Uterus (tissue), 4 donors: Measurements from ENCODE around the gene GALNT14. TPM values are rescaled to one million over a fixed set of nuclear protein-coding genes. Genes with fewer than 3 reads are reported as not detected.

Experiments used
- DNase-seq, 2 donors: peaks; one replicate each; pipeline ENCODE4 v3.0.0-alpha.2; 2019 to 2020
- H3K27ac ChIP-seq, 2 donors: fragments of 200-600 bp; sonication (generic); 1 replicate in 1 of 2; 2 replicates in 1 of 2; pipeline ENCODE4 v1.5.1; 2016 to 2018
- H3K27me3 ChIP-seq, 2 donors: fragments of 200-600 bp; sonication (generic); one replicate each; pipeline ENCODE4 v1.5.1; 2018 to 2019; ENCODE audit warnings: control low read depth in 1 of 2
- H3K36me3 ChIP-seq, 2 donors: fragments of 200-600 bp; sonication (generic); one replicate each; pipeline ENCODE4 v1.5.1; 2019; ENCODE audit warnings: control low read depth in 1 of 2
- H3K4me1 ChIP-seq, 2 donors: fragments of 200-600 bp; sonication (generic); one replicate each; pipeline ENCODE4 v1.5.1; 2018 to 2019; ENCODE audit warnings: control low read depth in 1 of 2
- H3K4me3 ChIP-seq, 2 donors: fragments of 200-600 bp; sonication (generic); 1 replicate in 1 of 2; 2 replicates in 1 of 2; pipeline ENCODE4 v1.5.1; 2018 to 2019; ENCODE audit warnings: mild to moderate bottlenecking in 1 of 2
- H3K9me3 ChIP-seq, 2 donors: fragments of 200-600 bp; sonication (generic); one replicate each; pipeline ENCODE4 v1.5.1; 2019; ENCODE audit warnings: control low read depth in 1 of 2
- POLR2A ChIP-seq, 2 donors: fragments of 450-650 bp; IDR thresholded peaks; one replicate each; pipeline ENCODE4 v1.6.1; 2016; ENCODE audit warnings: antibody characterized with exemption in 2 of 2, mild to moderate bottlenecking in 1 of 2, moderate library complexity in 1 of 2
- intact Hi-C: fragments of 100-400 bp; cut with DNase I; formaldehyde crosslinking; loops from one replicate; pipeline ENCODE4 v1.15.1; 2023; ENCODE audit warnings: low total_unique reads
- total RNA-seq, 4 donors: library from RNA; depleted of rRNA in 3 of 4; stranded (reverse); fragments of >200 nt in 3 of 4; gene quantifications; one replicate each; pipeline versions ENCODE4 v1.1.0 to v1.2.4, GENCODE V29; 2014 to 2023
- TF ChIP-seq, protein P1 (sequence below), 4 experiments: fragments of 200-600 bp in 2 of 4; fragments of 450-650 bp in 2 of 4; sonication (generic) in 2 of 4; IDR thresholded peaks; one replicate each; pipeline ENCODE4 v1.5.1; 2016 to 2019; ENCODE audit warnings: antibody characterized with exemption in 4 of 4, mild to moderate bottlenecking in 2 of 4, moderate library complexity in 1 of 4
- donor health status: DM: yes; HTN: yes; CAD: no.

Gene GALNT14
- total RNA-seq, 4 donors from 2014 or later: 0.58 to 4.0 TPM; not detected in 2

DNA sequence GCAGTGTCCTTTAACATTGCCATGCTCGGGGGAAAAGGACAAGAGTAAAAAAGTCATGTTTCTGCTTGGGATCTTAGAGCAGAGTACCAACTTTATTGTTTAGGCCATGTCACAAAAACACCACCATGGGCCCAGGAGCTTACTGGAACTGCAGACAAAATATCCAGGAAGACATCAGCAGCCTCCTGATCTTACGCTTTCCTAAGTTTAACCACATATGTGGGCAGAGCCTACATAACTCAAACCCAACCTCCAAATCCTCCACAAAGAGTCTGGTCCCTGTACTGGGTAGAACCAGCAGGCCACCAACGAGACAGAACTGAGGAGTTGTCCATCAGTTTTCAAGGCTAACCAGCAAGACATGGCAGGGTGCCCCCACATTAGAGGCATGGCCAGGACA lies 10.3 kb downstream of the GALNT14 start:
- Histone ChIP-seq H3K36me3 (no peaks in the 10 kb centered on the region), H3K9me3 (no peaks in the 10 kb centered on the region), H3K4me3 (no peak overlapping the region), H3K27ac (no peak overlapping the region), H3K4me1 (no peaks in the 10 kb centered on the region), H3K27me3 (no peaks in the 10 kb centered on the region)
- no peak for DNase-seq
- TF ChIP-seq, protein P1, sequence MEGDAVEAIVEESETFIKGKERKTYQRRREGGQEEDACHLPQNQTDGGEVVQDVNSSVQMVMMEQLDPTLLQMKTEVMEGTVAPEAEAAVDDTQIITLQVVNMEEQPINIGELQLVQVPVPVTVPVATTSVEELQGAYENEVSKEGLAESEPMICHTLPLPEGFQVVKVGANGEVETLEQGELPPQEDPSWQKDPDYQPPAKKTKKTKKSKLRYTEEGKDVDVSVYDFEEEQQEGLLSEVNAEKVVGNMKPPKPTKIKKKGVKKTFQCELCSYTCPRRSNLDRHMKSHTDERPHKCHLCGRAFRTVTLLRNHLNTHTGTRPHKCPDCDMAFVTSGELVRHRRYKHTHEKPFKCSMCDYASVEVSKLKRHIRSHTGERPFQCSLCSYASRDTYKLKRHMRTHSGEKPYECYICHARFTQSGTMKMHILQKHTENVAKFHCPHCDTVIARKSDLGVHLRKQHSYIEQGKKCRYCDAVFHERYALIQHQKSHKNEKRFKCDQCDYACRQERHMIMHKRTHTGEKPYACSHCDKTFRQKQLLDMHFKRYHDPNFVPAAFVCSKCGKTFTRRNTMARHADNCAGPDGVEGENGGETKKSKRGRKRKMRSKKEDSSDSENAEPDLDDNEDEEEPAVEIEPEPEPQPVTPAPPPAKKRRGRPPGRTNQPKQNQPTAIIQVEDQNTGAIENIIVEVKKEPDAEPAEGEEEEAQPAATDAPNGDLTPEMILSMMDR (IDR thresholded peaks at IDR 0.05): no peak
- TF ChIP-seq POLR2A (IDR thresholded peaks at IDR 0.05): no peak
- intact Hi-C loops: no loop called here

DNA sequence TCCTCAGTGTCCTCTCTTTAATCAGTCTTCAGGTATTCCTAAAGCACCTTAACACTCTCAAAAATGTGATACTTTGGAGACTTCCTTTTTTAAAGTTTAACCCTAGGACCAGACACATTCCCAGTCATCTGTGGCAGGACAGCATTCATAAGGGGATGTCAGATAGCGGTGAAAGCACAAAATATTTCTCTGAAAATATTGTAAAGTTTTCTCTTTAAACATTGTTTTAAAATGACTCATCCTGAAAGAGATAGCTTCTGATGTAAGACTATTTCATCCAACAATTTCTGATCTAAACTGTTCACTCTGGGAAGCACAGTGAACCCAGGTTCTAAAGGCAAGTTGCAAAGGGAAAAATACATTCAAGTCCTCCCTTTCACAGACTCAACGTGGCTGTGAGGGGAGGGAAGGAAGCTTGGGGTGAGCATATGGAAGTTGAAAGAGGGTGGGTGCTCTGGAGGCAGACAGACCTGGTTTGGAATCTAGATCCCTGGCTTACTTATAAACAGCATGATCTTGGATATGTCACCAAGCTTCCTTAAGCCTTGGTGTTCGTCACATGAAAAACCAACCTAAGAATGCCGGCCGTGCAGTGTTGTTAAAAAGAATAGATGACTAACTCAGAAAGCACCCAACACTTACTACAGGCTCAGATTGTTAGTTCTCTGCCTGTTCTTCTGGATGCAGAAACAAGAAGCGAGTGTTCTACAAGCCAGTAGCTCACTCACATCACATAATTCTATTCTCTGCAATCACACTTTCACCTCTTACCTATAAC lies 12.1 kb downstream of the GALNT14 start:
- TF ChIP-seq, protein P1 (IDR thresholded peaks at IDR 0.05): no peak
- TF ChIP-seq POLR2A (IDR thresholded peaks at IDR 0.05): no peak
- intact Hi-C loops: no loop called here
- no peak for DNase-seq
- no peak overlapping the region for H3K4me3 ChIP-seq
- H3K36me3 ChIP-seq: no peaks in the 10 kb centered on the region
- H3K27ac ChIP-seq: no peak overlapping the region
- no peaks in the 10 kb centered on the region for H3K27me3 ChIP-seq
- no peaks in the 10 kb centered on the region for H3K4me1 ChIP-seq
- no peaks in the 10 kb centered on the region for H3K9me3 ChIP-seq

DNA sequence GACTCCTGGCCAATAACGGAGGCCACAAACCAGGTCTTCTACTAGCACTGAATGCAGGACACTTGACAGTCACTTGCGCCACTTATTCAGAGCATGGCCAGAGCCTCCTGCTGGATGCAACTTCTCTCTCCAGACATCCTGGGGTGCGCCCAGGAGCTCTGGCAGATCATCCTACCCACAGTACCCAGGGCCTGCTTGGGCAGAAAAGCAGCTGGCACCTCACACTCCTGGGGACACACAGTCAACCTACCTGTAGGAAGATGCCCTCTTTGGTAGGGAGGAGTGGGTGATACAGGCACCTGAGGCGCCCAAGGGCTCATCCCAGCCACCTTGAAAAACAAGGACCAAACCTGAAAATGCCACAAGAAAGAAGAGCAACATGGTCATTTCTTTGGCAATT lies 13.3 kb downstream of the GALNT14 start:
- no peak overlapping the region for H3K27ac ChIP-seq
- intact Hi-C loops: no loop called here
- H3K4me3 ChIP-seq: no peak overlapping the region
- H3K9me3 ChIP-seq: no peaks in the 10 kb centered on the region
- TF ChIP-seq POLR2A (IDR thresholded peaks at IDR 0.05): no peak
- TF ChIP-seq, protein P1 (IDR thresholded peaks at IDR 0.05): no peak
- H3K4me1 ChIP-seq: no peaks in the 10 kb centered on the region
- no peak for DNase-seq
- H3K27me3 ChIP-seq: no peaks in the 10 kb centered on the region
- no peaks in the 10 kb centered on the region for H3K36me3 ChIP-seq

DNA sequence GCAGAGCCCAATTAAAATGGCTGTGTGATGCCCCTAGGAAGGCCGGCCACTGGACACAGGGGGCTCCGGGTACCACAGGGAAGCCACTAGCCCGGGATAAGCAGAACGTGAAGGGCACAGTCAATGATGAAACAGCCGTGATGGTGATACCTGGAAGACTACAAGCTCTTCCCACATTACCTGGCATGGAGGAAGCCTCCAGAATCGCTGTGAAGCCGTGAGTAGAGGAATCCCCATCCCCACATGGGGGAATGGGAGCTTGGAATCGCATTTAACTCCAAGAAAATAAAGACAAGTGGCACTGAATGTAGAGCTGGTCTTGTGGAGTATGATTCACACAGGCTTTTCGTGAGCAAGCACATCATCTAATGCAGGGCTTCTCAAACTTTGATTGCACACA lies 16.1 kb downstream of the GALNT14 start:
- intact Hi-C loops: no loop called here
- Histone ChIP-seq H3K4me1 (no peaks in the 10 kb centered on the region), H3K27ac (no peak overlapping the region), H3K36me3 (no peaks in the 10 kb centered on the region), H3K27me3 (no peaks in the 10 kb centered on the region), H3K9me3 (no peaks in the 10 kb centered on the region), H3K4me3 (no peak overlapping the region)
- DNase-seq: no peak
- TF ChIP-seq, protein P1 (IDR thresholded peaks at IDR 0.05): no peak
- TF ChIP-seq POLR2A (IDR thresholded peaks at IDR 0.05): no peak

DNA sequence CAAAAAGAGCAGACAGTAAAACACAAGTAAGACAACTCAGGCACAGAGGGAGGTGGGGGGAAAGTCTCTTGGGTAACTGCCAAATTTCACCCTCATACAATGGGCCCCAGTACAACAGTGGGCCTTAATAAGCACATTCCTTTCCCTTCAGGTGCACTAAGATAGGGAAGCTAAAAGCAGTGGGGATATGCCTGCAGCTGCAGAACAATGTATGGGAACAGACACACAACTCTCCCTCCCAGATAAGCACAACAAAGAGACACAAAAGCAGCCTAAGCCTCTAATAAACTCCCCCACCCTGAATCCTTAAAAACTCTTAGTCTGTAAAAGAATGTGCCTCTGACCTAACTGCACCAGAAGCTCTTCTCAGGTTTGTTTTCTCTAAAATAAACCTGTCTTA lies 24.5 kb downstream of the GALNT14 start:
- H3K9me3 ChIP-seq: no peaks in the 10 kb centered on the region
- H3K4me3 ChIP-seq: no peak overlapping the region
- H3K36me3 ChIP-seq: no peaks in the 10 kb centered on the region
- intact Hi-C loops: no loop called here
- H3K27me3 ChIP-seq: no peaks in the 10 kb centered on the region
- no peak for DNase-seq
- TF ChIP-seq, protein P1 (IDR thresholded peaks at IDR 0.05): no peak
- TF ChIP-seq POLR2A (IDR thresholded peaks at IDR 0.05): no peak
- H3K4me1 ChIP-seq: no peaks in the 10 kb centered on the region
- no peak overlapping the region for H3K27ac ChIP-seq
